NCI-H748 (cell line): Measurements from ENCODE around the gene LRRC18.

Experiments
- DNase-seq: peaks from one replicate; lab custom pipeline; 2025; ENCODE audit not compliant: unreplicated experiment; lab: John Stamatoyannopoulos, UW

The LRRC18 gene

GRCh38 chr10:48939790-48940325 lies at the start of gene LRRC18:
TSS of gene LRRC18 (minus strand) at chr10:48939840. CDS start at chr10:48914155, 25,685 bp downstream.
- no peak for DNase-seq

DNA sequence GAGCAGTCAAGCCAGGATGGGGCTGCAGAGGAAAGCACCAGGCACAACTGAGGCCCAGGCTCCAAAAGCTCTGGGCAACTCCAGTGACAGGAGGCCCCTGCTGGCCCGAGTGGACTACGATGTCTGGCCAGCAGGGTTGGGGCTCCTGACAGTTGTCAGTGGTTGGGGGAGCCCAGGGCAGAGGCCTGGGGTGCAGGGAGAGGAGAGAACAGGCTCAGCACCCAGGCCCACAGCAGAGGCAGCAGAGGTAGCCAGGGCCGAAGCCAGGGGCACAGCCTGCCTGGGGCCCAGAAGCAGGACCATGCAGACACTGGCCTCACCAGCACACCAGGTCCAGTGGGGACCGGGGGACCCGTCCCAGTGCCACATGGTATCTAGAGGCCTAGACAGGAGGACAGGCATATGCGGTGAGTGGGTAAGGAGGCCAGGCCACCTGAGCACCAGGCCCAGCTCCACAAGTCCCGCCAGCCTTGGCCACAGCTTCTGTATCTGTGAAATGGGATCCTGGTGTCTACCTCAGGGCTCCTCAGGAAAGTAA lies 46.0 kb upstream of the LRRC18 start:
- no peak for DNase-seq

- no peak for DNase-seq
These were observed 44.2 kb upstream of the LRRC18 start for GRCh38 chr10:48983648-48984351.

- DNase-seq, result no peak
These were observed 42.9 kb upstream of the LRRC18 start for GRCh38 chr10:48982584-48982983.

GRCh38 chr10:48981310-48981907 lies 41.8 kb upstream of the LRRC18 start:
- DNase-seq, result peak; percentile 63

GRCh38 chr10:48978318-48978717 lies 38.7 kb upstream of the LRRC18 start:
- no peak for DNase-seq

DNA sequence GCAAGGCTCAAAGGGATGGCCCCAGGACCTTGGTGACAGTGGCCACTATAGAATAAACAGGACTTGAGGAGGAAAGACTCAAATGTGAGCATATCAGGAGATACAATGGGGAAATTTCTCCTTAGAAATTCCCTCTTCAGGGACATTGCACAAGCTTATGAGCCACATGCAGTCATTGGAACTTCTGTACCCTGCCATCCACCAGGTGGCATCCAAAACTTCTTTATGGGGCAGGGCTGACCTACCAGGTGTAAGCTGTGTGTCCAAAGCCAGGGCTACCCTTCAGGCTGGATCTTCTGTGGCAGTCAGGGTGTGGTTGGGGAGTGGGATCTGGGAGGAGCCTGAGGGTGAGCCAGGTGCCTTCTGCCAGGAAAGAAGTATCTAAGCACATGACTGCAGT lies 36.6 kb upstream of the LRRC18 start:
- DNase-seq, result peak; percentile 25

- DNase-seq, result no peak
These were observed 35.0 kb upstream of the LRRC18 start for GRCh38 chr10:48974510-48975156.

DNA sequence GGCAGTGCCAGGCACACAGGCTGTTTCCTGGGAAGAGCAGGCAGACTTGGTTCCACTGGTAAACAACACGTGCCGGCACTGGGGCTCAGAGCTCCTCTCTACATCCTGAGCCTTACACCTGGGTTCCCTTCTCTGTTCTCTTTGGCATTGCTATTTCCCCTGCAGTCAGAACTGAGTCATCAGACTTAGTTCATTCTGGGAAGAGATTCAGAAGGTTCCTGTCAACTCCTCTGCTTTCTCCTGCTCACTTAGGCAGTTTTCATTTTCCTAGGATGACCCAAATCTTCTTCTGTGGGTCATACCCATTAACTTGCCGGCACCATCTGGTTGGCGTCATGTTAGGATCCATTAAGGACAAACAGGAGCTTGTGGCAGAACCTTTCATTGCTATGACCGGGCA lies 33.4 kb upstream of the LRRC18 start:
- DNase-seq, result no peak

DNA sequence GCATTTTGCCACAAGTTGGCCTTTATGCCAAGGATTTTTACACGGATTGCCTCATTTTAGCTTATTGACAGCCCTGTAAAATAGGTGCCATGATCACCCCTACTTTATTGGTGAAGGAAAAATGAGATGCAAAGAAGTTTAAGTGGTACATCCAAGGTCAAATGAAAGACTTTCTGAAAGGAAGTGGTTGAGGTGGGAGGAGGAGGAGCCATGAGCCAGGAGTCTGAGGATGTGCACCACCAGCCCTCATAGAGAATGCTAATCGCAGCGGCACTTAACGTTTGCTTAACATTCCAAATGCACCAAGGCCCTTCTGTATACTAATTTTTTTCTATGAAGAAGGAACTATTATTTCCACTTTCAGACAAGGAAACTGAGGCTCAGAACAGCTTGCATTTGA lies 31.0 kb upstream of the LRRC18 start:
- no peak for DNase-seq

GRCh38 chr10:48970046-48970445 lies 30.4 kb upstream of the LRRC18 start:
- no peak for DNase-seq

- no peak for DNase-seq
These were observed 28.4 kb upstream of the LRRC18 start for GRCh38 chr10:48968036-48968435.

GRCh38 chr10:48965460-48965859 lies 25.8 kb upstream of the LRRC18 start:
- DNase-seq, result no peak

DNA sequence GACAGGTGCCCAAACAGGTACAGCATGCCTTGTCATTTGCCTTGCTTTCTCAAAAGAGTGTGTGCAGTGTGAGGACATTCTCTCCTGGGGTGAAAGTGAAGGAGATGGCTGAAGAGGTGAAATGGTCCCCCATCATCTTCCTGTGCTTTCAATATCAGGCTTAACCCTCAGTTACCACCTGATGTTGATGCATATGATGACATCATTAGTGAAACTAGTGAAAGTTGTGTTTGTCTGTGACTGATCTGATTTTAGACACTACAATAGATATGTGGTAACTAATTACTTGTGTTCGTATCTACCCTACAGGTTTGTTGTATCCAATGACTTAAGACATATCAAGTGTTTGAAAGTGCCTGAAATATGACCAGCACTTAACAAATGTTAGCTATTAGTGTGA lies 24.4 kb upstream of the LRRC18 start:
- DNase-seq, result no peak

GRCh38 chr10:48958598-48959190 lies 19.1 kb upstream of the LRRC18 start:
- no peak for DNase-seq

GRCh38 chr10:48957361-48958151 lies 17.9 kb upstream of the LRRC18 start:
- DNase-seq, result no peak

- no peak for DNase-seq
These were observed 12.1 kb upstream of the LRRC18 start for GRCh38 chr10:48951707-48952106.

DNA sequence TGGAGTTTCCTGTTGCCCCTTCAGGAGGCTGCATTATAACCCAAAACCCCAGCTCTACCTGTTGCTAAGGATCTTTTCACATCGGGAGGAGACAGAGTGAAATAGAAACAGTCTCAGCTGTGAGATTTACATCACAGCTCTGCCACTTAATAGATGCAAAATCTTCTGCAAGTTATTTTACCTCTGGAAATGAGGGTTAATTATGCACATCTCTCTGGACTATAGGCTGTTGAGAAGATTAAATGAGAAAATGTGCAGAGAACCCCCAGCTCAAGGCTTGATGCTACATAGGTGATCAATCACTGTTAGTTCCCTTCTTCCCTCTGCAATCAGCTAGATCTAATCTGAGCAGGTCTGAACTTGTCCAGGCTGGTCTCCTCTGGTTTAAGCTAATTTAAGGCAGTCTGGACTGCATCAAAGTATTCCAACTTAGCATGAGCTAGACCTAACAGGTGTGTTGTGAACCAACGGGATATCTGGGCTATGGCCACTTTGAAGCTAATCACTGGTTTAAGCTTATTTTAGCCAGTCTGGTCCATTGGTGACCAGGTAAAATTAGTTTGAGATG lies 8.9 kb upstream of the LRRC18 start:
- DNase-seq, result no peak

DNA sequence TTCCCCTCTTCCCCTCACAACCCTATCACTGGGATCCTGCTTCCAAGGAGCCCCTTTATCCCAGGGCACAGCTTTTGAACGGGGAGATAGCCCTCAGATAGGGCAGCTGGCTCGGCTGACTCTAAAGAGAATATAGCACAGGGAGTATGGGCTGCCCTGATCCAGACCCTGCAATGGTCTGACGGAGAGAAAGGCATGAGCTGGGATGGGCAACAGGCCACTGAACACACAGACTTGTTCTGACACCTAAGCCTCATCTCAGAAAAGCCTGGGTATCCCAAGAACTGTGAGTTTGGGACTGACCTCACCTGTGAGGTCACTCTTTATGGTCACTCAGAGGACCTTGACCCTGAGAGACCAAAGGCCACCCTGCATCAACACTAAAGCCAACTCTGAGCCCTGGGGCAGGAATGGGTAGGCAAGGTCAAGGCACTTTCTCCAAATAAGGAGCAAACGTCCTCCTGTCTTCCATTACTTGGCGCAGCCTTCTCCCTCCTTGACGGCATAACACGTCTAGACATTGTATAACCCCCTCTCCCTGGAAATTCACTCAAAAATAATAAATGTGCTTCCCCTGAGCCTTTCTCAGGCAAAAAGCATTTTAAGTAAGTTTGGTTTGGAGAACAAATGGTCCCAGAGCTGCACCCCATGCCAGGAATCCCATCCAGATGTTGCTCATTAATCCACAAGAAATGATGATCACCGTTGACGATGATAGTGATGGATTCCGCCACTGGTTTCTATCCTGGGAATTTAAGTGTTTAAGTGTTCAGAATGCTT lies 8.2 kb upstream of the LRRC18 start:
- DNase-seq, result no peak
